ENCODE data around the gene B4GALT2.

B4GALT2 gene

GRCh38 chr1:44002606-44003157 lies 23.7 kb downstream of the B4GALT2 start:
- no peak for DNase-seq (ENCODE audit: low read depth)

DNA sequence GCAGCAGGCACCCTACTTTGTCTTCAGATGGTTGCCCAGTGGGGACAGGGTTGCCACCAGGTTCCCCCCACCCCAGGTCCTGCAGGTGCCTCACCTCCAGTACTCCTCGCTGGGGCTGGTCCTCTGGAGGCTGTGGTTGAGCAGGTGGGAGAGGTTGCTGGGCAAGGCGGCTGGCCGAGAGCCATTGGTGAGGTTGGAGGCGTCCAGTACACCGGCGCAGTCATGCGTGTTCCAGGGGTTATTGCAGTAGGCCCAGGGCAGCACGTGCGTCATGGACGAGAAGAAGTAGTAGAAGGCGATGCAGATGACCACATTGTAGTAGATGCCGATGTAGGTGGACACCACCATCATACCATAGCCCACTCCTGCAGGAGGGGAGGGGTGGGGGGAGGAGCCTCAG lies 29.2 kb downstream of the B4GALT2 start:
- no peak for DNase-seq (ENCODE audit: low read depth)

DNA sequence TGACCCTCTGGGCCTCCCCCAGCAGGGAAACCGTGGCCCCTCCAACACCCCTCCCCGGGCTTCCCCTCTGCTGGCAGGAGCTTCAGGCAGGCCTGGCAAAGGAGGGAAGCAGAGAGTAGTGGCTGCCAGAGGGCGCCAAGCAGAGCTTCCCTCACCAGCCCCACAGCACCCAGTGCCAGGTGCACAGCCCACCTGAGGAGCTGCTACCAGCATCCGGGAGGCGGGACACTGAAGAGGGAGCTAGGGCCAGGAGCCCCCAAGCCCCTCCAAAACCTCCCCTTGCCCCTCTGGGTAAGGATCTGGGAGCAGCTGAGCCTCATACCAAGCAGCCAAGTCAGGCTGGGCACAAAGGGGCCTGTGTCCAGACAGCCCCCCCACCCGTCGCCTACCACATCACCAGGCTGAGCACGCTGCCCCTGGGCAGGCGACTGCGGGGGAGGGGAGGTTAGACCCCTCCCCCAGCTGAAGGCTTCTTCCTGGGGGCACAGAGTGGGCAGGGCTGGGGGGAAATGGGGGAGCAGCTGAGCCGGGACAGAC lies 32.0 kb downstream of the B4GALT2 start:
- DNase-seq (ENCODE audit: low read depth): no peak

DNA sequence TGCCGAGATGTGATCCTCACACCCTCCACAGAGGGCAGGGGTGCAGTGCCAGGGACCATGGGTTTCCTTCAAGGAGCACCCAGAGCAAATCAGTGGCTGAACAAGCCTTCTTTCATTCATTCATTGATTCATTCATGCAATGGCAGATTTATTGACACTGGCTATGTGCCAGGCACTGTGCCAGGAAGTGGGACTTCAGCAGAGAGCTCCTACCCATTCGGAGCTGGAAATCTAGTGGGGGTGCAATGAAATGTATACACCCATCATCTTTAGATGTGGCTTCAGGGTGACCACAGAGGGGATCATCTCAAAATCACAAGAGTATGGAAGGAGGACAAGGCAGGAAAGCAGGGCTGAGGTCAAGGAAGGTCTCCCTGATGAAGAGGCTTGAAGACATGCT lies 33.4 kb downstream of the B4GALT2 start:
- no peak for DNase-seq (ENCODE audit: low read depth)

GRCh38 chr1:44012941-44013609 lies 34.1 kb downstream of the B4GALT2 start:
- no peak for DNase-seq (ENCODE audit: low read depth)

DNA sequence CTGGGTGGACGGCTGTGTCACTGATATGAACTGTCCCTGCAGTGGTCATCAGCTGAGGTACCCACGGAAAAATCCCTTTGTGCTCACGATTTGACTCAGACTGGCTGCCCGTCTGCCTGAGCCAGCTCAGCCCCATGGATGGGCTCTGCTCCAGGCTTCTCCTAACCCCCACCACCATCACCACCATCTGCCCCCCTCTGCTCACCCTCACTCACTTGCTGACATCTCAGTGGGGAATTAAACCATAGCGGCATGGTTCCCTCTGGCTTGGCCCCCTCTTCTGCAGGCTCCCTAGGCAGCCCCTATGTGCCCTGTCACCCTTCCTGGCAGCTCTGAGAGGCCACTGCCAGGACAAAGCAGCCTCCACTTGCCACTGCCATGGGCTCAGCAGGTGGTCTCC lies 34.9 kb downstream of the B4GALT2 start:
- DNase-seq (ENCODE audit: low read depth): no peak

GRCh38 chr1:44014365-44015104 lies 35.5 kb downstream of the B4GALT2 start:
- DNase-seq (ENCODE audit: low read depth): no peak

GRCh38 chr1:44015206-44015605 lies 36.2 kb downstream of the B4GALT2 start:
- DNase-seq (ENCODE audit: low read depth): no peak

GRCh38 chr1:44016041-44016889 lies 37.3 kb downstream of the B4GALT2 start:
- DNase-seq (ENCODE audit: low read depth): no peak

- DNase-seq (ENCODE audit: low read depth): no peak
Observed at GRCh38 chr1:44016890-44017400, 37.9 kb downstream of the B4GALT2 start.

GRCh38 chr1:44019466-44019948 lies 40.5 kb downstream of the B4GALT2 start:
- DNase-seq (ENCODE audit: low read depth): no peak

- DNase-seq (ENCODE audit: low read depth): no peak
Observed at GRCh38 chr1:44020464-44020863, 41.5 kb downstream of the B4GALT2 start.

- no peak for DNase-seq (ENCODE audit: low read depth)
Observed at GRCh38 chr1:44021156-44021555, 42.1 kb downstream of the B4GALT2 start.

GRCh38 chr1:44021581-44022321 lies 42.7 kb downstream of the B4GALT2 start:
- DNase-seq (ENCODE audit: low read depth): no peak

GRCh38 chr1:44024031-44024902 lies 45.3 kb downstream of the B4GALT2 start:
- no peak for DNase-seq (ENCODE audit: low read depth)

DNA sequence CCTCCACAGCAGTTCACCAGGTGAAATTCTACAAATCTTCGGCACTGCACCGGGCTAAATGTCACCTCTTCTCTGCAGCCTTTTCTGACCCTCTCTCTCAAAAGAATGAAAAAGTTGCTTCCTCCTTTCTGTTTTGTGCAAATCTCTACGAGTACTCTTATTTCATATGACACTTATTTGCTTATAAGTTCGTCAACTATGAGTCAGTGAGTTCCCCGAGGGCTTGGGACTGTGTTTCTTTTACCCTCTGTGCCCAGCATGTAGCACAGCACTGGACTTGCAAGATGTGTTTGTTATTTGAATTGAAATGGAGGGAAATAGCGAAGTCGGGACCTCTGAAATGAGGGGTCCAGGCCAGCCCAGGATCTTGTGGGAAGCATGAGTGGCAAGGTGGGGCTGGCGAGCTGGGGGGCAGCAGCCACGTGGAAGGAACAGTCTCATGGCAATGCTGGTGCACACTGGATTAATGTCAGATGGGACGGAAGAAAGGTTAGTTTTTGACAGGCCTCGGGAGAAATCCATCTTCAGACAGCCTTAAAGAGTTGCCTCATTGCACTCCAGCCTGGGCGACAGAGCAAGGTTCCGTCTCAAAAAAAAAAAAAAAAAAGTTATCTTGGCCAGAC lies 46.0 kb downstream of the B4GALT2 start:
- DNase-seq (ENCODE audit: low read depth): no peak

DNA sequence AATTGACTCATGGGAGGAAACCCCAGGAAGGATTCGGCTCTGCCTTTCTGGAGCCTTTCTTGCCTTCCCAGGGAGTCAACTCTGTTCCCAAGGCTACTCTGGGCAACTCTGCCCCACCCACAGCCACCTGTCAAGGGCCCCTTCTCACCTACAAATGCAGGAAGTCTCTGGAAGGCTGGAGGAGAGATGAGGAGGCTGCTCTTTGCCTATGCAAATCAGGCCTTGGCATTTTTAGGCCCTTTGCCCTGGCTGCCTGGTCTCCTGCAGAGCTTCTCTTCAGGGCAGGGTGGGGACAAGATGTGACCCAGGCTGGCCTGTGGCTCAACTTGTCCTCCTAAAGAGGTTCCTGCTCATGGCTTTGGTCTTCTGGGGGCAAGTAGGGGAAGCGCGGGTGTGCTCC lies 46.8 kb downstream of the B4GALT2 start:
- no peak for DNase-seq (ENCODE audit: low read depth)

- DNase-seq (ENCODE audit: low read depth): no peak
Observed at GRCh38 chr1:44027320-44027719, 48.3 kb downstream of the B4GALT2 start.

- DNase-seq (ENCODE audit: low read depth): no peak
Observed at GRCh38 chr1:44029260-44029910, 50.4 kb downstream of the B4GALT2 start.
